HL-60/S4 treated with retinoic acid at 250 ng/mL for 4 days and 3 days (cell line): Measurements from ENCODE around the gene IER2.

Experiments used
- in situ Hi-C: fragments of 300-500 bp; cut with MboI; formaldehyde crosslinking; loops from 2 replicates; pipeline ENCODE4 v1.7.0; 2022; ENCODE audit warnings: low sequenced_read_pairs

IER2 gene, protein sequence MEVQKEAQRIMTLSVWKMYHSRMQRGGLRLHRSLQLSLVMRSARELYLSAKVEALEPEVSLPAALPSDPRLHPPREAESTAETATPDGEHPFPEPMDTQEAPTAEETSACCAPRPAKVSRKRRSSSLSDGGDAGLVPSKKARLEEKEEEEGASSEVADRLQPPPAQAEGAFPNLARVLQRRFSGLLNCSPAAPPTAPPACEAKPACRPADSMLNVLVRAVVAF

DNA sequence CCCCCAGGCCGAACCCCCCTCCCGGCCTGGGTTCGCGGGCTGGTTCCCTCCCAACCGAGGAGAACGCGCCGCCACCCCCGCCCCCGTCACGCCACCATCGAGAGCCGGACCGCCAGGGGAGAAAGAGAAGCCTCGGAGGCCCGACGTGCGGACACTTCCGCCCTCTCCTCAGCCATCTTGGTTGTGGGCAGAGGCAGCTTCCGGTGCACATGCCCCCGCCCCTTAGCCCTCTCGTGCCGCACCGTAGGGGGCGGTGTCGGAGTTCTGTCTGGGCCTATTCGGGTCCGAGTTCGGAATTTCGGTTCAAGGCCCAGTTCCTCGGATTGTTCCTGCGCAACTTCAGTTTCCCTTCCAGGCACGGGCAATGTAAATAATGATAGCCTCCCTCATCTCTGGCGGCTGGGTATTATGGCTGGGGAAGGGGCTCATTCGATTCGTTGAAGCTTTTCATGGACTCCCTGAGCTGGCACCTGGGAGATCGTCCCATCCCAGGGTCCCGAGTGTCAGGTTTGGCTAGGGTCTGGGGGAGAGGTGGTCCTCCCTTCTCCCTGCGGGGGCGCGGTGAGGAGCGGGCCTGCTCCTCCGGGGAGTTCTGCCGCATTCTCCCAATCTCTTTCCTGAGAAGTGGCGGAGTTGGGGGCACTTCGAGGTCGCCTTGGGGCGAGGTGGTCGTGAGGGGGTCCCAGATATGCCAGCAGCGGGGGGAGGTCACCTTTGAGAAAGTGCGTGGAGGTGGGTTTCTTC lies at the start of gene IER2, which contains the start of gene STX10:
TSS of gene IER2 (plus strand) at position 225 of the 744 bp plus-strand sequence. CDS start 2,776 bp downstream, outside the sequence.
TSS of gene STX10 (minus strand) at position 189 of the 744 bp plus-strand sequence. CDS start 202 bp downstream, outside the sequence.
- in situ Hi-C loops: no loop called here

DNA sequence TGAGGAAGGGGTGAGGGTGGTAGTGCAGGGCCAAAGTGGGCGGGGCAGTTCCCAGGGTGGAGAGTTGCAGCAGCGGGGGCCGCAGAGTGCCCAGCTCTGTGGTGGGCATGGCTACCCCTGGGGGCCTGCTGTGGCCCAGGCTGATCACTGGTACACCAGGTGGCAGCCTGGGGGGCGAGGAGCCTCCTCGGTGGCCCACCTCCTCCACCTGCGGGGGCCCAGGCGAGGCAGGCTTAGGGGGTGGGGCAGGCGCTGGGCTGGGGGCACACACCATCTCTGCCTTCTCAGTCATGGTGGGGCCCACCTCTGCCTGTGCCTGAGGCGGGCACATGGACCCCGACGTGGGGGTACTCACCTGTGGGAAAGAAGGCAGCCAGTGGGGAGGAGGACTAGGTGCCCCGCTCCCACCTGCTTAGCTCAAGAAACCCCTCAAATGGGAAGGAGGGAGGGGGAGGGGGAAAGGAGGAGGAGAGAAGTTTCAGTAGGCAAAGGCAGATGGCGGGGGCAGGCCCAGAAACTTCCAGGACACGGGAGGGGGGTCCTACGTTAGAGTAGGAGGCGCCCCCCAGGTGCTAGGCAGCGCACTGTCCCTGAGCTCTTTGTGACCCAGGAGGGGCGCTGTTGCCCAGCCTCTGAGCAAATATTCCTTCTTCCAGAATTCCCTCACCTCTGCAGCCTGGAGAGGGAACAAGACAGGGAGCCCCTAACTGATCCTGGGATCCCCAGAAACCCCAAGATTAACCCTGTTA lies 49.2 kb upstream of the IER2 start:
- in situ Hi-C loops: no loop called here

DNA sequence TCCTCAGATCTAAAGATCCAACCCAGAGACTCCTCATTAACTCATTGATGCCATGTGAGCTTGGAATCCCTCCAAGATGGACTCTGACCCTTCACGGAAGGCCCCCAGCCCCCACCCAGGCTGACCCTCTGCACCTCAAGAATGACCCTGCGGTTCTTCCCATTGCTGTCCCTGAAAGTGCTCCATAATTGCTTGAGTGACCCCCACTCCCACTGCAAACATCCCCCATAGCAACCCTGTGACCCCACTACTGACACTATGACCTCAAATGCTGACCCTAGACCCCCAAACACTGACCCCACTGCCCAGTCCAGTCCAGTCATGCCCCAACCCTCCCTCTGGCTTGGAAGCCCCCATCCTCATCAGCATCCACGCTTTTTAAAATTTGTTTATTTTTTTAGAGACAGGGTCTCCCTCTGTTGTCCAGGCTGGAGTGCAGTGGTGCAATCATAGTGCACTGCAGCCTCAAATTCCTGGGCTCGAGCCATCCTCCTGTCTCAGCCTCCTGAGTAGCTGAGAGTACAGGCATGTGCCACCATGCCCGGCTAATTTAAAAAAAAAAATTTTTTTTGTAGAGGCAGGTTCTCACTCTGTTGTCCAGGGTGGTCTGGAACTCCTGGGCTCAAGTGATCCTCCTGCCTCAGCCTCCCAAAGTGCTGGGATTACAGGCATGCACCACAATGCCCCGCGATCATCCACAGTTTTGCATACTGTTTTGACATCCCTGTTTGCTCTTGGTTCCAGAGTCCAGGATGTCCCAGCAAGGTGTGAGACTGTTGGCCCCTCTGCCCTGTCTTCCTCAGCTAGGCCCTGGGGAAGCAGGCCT lies 48.4 kb upstream of the IER2 start:
- in situ Hi-C loops: no loop called here

DNA sequence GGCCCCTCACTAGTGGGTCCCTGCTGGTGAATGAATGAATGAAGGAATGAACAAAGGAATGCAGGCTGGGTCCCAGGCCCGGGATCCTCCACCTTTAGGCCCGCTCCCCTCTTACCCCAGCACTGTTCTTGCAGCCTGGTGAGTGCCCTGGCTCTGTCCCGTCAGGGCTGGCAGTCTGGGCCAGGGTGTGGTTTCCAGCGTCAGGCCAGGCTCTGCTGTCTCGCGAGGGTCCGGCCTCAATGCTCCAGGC lies 47.9 kb upstream of the IER2 start:
- in situ Hi-C loops: no loop called here

DNA sequence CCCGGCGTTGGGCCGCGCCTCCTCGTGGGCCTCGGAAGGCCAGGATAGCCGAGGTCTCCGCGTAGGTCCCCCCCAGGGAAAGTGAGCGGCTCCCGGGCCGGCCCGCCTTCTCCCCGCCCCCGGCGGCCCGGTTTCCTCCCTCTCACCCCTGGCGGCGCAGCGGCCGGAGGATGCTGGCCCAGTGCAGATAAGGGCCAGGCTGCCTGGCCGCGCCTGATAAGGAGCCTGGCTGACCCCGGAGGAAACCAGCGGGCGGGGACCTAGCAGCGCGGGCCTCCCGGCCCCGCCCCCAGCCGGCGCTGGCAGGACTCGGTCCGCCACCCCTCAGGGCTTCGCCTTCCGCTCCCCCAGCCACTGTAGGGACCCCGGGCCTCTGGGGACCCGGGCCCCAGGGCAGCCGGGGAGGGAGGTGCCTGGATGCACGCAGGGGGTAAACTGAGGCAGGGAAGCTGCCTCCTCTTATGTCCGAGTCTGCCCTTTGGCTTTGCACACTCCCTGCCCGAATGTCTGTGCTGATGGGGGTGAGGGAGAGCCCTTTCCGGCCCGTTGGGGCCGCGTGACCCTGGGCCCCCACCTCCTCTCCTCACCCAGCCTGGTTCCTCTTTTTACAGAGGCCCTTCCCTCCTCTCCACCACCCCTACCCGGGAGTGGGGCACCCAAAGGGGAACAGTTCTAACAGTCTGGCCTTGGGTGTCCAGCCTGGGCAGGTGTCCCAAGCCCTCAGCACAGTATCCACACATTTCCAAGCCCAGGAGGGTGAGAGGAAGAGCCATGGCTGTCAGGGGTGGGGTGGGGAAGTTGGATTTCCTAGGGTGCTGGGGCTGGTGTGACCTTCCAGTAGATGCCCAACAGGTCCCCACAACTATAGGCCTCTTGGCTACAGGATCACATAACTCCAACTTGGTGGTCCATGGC lies 47.3 kb upstream of the IER2 start, which contains the start of gene LYL1:
TSS of gene LYL1 (minus strand) at position 193 of the 915 bp plus-strand sequence. CDS start 1,687 bp downstream, outside the sequence.
- in situ Hi-C loops: no loop called here

DNA sequence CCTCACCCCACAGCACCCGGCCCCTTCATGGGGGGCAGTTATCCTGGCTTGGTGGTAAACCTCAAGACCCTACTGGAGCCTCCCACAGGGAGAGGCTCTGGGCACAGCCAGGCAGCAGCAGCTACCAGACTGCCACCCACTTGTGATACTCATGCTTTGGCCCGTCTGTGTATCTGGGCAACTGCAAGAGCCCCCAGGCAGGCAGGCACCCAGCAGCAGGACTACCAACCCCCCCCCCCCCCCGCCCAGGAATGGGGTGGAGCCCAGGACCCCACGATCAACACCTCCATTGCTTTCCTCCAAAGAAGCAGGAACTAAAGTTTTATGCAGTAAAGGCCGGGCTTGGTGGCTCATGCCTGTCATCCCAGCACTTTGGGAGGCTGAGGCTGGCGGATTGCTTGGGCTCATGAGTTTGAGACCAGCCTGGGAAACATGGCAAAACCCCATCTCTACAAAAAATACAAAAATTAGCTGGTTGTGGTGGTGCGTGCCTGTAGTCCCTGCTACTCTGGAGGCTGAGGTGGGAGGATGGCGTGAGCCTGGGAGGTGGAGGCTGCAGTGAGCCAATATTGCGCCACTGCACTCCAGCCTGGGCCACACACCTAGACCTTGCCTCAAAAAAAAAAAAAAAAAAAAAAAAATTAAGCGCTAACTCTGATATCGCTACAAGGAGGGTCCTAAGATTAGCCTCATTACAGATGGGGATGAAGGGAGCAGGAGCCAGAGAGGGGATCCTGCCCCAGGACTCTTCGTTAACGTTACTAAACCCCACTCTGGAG lies 46.4 kb upstream of the IER2 start:
- in situ Hi-C loops: no loop called here

DNA sequence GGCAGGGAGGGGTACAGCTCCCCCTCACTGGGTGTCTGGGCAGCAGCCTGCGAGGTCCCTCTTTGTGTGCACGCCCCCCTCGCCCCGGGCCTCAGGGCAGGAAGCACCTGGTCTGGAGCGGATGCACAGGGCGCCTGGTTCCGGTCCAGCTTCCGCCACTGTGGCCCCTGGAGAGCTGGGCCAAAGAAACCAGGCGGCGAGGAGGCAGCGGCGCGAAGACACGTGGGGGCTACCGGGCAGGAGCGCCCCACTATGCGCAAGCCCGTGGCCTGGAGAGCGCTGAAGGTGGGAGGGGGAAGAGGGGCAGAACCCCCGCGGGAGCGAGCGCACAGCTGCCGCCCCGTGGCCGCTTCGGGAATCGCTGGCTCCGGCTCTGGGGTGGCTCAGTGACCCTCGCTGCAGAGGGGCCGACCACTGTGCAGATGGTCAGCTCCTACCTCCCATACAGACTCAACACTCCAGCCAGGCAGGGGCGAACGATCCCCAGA lies 45.8 kb upstream of the IER2 start:
- in situ Hi-C loops: no loop called here

DNA sequence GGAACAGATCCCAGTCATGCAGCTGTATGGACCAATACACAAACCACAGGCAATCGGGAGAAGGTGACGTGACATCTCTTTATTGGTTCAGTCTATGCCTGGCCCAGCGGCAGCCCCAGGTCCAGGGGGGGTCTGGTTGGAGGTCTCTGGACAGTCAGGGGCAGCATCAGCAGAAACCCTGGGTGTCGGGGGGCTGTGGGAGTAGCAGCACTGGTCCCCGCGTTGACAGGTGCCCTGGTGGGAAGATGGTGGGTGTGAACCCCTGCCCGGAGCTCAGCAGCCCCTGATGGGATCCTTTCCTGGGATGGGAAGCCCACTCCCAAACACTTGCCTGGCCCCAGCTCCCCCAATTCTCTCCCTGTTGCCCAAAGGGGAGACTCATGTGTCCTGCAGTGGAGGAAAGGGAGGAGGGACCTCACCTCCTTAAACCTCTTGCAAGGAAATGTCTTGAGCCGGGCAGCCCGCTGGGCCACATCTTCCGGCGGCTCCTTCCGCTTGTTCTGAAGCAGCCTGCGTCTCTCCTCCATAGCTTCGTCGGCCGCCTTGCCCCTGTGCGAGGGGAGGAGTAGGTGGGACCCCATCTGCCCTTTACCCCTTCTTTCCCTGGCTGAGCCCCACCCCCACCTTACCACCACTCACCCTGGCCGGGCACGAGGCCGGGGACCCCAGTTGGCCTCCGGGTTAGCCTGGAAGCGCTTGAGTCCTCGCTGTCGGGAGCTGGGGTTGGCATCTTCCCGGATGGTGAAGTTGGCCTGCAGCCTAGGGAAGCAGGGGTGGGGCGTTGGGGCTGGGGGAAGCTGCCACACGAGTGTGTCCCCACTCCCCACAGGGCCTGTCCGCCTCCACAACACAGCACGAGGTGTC lies 45.1 kb upstream of the IER2 start:
- in situ Hi-C loops: no loop called here

DNA sequence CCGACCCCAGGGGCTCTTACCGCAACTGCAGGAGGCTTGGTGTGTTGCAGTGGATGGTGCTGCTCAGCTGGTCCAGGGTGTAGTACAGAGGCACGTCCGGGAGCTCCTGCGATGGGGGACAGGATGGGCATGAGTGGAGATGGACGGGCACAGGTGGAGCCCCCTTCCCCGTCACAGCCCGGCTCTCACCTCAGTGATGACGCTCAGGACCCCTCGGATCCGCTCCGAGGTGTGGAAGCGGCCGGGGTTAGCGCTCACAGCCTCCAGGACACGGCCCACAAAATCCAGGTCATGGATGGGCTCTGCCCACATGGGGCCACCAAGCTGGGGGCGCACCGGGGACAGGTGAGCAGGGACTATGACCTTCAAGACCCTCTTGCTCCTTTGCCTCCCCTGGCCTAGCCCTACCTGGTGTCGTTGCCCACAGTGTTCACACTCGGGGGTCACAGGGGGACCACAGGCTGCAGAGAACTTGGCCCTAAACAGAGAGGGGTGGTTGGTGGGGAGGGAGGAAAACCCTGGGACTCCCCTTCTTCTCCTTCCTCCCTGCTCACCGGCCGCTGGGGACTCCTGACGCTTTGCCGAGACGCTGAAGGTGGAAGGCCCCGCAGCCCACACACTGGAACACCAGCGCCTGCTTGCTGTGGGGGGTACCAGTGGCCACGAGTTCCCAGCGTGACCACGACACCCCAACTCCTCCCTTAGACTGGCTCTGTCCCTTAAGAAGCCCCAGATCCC lies 40.7 kb upstream of the IER2 start:
- in situ Hi-C loops: no loop called here

DNA sequence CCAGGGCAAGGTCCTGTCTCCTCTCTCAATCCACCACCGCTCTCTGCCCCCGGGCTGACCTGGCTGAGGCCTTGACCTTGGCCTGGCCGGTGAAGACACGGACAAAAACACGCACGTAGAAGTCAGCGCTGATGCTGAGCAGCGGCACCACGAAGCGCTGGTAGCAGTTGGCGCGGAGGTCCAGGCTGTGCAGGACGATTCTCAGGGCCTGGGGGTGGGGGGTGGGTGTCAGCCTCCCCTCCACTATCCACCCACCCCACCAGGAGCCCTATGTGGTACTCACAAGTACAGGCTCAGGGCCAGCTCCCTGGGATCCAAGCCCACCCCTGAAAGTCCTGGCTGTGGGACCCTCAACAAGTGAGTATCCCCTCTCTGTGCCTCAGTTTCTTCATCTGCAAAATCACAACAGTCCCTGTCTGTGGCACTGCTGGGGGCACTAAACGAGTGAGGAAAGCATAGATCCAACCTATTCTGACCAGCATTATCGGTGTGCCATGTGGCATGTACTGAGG lies 40.1 kb upstream of the IER2 start:
- in situ Hi-C loops: no loop called here

DNA sequence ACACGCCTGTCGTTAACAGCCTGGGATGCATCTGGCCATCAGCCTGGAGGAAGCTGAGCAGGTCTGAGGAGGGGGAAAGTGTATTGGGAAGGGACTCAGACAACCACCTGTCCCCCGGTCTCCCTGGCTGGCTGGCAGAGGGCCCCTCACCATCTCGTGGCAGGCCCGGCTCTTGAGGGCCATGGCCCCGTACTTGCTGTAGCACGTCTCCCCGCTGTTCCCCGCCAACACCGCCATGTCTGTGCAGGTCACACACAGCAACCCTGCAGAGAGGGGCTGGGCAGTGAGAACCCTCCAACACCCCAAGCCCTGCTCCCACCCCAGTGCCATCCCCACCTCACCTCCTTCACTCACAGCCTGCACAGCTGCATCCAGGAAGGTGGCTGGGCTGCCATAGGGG lies 37.7 kb upstream of the IER2 start:
- in situ Hi-C loops: no loop called here

DNA sequence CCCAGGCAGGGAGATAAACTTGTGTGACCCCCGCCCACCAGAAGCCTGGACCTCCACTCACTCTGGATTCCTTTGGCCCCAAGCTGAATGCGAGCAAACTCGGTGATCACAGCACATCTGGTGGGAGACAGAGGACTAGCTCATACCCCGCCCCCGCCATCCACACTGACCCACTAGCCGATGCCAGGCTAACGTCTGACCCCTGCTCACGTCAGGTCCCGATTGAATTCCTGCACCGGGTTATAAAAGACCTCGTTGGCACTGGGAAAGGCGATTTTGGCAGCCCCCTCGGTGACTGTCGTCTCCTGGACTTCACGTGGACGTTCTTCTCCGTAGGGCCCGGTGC lies 34.3 kb upstream of the IER2 start:
- in situ Hi-C loops: no loop called here

DNA sequence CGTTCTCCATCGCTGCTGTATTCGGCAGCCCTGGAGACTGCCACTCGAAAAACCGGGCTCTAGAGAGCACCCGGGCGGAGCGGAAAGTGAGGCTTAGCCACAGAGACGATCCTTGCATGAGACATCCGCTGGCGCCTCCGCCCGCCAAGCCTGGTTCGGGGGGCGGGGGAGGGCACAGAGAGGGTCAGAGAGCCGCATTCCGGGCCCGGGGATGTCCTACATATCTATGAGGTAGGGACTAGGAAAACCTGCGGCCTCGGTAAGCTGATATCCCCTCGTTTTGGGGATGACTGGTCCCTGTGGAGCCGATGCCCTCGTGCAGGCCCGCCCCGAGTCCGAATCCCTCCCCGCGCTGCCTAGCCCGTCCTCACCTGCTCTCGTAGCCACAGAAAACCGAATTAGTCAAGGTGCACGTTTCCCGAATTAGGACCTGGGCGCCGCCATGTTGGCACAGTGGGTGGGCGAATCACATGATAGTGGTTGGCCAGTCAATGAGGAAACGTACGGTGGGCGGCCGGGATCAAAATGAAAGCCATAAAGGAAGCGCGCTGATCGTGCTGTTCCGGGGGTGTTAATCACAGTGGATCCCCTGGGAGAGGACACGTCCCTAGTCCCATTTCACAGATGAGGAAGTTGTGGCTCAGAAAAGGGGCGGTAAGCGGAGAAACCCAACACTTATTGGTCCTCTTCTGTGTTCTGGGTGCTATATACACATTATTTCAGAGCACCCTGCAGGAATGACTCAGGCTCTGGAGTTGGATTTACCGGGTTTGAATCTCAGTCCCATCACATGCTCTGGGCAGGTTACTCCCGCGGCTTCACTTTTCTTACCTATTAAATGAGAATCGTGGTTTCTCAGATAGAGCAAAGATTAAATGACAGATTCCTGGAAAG lies 33.7 kb upstream of the IER2 start, which contains the start of gene TRMT1:
TSS of gene TRMT1 (minus strand) at position 459 of the 894 bp plus-strand sequence. CDS start at position 118, 341 bp downstream.
- in situ Hi-C loops: no loop called here

DNA sequence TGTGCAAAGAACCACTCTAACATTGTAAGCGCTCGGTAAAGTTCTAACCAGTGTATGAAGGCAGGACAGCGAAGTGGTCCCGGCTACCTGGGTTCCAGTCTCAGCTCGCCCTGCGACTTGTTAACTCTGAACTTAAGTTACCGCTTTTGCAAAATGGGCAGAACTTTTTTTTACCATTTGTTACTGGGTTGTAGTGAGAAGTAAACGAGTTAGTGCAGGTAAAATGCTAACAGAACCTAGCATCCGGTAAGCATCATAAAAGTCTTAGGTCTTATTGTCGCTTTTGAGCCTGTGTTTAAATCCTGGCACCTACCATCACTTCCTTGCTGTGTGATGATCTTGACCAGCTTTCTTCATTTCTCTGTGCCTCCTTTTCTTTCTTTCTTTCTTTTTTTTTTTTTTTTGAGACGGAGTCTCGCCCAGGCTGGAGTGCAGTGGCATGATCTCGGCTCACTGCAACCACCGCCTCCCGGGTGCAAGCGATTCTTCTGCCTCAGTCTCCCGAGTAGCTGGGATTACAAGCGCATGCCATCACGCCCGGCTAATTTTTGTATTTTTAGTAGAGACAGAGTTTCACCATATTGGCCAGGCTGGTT lies 32.9 kb upstream of the IER2 start:
- in situ Hi-C loops: no loop called here

DNA sequence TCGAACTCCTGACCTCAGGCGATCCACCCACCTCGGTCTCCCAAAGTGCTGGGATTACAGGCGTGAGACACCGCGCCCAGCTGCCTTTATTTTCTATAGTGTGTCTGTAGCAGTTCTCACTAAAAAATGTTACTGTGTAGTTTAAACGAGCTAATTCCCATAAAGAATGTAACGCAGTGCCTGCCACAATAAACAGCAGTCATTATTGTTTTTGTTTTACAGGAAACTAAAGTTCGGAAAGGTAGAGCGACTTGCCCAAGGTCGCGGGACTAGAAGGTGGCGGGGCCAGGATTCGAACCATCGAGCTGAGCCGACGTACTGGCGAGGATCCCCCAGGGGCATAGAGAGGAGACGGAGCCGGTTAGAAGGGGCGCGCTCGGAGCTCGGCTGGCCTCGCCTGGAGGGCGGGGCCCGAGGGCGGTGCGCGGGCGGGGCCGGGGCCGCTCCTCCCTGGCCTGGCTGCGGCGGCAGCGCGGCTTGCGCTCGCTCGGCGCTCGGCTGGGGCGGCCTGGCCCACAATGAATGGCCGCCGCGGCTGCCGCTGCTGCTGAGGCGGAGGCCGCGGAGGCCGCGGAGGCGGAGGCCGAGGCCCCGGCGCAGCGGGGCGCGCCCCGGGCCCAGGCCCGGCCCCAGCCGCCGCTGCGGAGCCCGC lies 32.3 kb upstream of the IER2 start, which contains the start of gene NACC1:
TSS of gene NACC1 (plus strand) at position 493 of the 652 bp plus-strand sequence. CDS start 16,944 bp downstream, outside the sequence.
- in situ Hi-C loops: no loop called here
